GM18502 (cell line): ENCODE measurements around the gene HMCES.
"Not testable (repeated sequence)": the region's sequence is repeated elsewhere in the genome, so short reads cannot be mapped to it uniquely, and the experiment has no call there.

Experiments used
- ATAC-seq: cut with Tn5 transposase; IDR thresholded peaks from one replicate; pipeline ENCODE4 v1.9.1; 2021; ENCODE audit warnings: mild to moderate bottlenecking; ENCODE audit not compliant: unreplicated experiment, poor library complexity

Gene HMCES

DNA sequence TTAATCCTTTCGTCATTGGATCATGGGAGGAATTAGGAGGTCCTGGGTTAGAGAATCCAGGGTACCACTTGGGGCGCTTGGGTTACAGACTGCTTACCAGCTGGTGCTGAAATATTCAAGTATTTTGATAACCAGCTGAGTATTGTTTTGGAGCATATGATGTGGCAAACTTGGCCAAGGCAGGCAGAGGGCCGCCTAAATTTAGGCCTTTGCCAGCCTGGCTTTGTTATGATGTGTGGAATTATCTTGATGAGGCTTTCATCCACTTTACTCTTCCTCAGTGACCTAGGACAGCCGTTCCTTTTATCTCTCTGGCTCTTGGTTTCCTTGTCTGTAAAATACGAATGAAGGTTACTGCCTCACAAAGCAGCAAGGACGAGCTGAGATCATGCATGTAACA, 22.4 kb upstream of the HMCES start:
- no peak for ATAC-seq

DNA sequence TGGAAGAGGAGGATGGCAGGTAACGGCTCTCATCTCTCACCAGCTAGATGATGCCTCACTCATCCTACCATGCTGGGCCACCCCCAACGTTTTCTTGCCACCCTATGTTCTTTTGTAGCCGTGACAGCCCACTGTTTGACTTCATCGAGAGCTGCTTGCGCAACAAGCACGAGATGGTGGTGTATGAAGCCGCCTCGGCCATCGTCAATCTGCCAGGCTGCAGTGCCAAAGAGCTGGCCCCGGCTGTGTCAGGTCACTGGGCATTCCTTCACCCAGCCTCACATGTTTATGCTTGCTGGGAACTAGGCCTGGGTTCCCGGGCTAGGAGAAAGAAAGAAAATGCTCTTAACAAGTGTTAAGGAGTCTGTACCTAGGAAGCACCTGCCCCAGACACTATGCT, 21.1 kb upstream of the HMCES start:
- ATAC-seq: no peak

DNA sequence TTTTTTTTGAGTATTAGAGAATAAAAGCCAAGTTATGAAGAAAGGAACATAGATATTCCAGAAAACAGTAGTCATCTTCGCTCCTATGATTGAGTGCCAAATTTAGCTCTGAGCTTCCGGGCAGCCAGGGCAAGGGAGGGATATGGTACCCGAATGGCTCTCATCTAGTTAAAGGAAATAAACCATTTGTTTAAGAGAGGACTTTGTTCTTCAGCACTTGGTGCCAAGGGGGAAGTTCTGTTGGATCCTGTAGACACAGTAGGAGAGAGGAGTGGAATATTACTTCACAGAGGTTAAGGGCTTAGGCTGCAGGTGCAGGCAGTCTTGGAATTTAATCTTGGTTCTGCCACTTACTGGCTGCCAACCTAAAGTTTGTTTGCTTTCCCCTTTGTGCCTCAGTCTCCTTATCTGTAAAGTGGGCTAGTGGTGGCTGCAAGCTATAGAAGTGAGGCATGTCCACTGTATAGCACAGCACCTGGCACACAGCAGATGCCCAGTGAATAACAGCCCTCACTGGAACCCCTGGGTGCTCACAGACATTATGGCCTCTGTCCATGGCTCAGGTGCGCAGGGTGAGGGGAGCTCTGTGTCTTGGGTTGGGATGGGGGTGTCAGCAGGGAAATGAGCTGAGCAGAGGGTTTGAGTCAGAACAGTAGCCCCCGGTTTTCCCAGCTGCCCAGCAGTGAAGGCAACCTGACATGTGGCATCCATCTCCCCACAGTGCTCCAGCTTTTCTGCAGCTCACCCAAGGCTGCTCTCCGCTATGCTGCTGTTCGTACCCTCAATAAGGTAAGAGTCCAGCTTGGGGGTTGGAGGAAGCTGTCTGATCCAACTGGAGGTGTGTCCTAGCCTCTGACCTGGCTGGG, 18.8 kb upstream of the HMCES start:
- no peak for ATAC-seq

DNA sequence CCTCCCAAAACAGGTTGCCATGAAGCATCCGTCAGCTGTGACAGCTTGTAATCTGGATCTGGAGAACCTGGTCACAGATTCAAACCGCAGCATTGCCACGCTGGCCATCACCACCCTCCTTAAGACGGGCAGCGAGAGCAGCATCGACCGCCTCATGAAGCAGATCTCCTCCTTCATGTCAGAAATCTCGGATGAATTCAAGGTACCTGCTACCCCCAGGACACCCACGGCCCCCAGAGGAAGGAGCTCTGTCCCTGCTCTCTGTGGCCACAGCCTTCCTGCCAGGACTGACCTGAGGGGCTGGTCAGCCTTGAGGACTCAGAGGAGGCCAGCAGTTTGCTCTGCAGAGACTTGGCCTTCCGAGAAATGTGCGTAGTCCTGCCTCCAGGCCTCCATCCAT, 18.1 kb upstream of the HMCES start:
- no peak for ATAC-seq

GRCh38 chr3:129261894-129262293, 16.8 kb upstream of the HMCES start:
- ATAC-seq: no peak

GRCh38 chr3:129263161-129263910, 15.3 kb upstream of the HMCES start:
- ATAC-seq: no peak

DNA sequence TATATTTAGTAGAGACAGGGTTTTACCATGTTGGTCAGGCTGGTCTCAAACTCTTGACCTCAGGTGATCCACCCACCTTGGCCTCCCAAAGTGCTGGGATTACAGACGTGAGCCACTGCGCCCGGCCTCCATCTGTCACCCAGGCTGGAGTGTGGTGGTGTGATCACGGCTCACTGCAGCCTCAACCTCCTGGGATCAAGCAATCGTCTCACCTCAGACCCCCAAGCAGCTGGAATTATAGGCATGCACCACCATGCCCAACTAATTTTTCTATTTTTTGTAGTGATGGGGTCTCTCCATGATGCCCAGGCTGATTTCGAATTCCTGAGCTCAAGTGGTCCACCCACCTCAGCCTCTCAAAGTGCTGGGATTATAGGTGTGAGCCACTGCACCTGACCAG, 13.7 kb upstream of the HMCES start:
- ATAC-seq: not testable (repeated sequence)

DNA sequence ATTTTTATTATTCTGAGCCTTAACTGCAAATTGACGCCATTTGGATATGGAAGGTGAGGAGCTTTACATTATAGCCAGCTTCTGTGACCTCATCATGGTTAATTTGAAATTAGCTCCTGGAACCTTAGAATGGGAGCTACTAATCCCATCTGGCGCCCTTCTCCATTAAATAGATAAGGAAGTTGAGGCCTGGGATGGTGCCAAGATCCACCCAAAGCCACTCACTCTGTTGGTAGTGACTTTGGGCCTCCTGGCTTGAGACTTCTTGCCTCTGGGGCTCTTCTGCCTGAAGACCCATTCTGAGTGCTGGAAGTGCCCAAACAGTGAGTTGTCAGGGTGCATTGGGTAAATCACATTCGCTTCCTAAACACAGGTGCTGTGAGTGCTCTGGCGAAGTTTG, 12.0 kb upstream of the HMCES start:
- ATAC-seq: no peak

GRCh38 chr3:129268396-129268795, 10.3 kb upstream of the HMCES start:
- no peak for ATAC-seq

GRCh38 chr3:129271674-129272073, 7.0 kb upstream of the HMCES start:
- ATAC-seq: no peak

GRCh38 chr3:129276385-129276784, 2.3 kb upstream of the HMCES start:
- peak; percentile 78 for ATAC-seq

GRCh38 chr3:129277829-129278271, 820 bp upstream of the HMCES start:
- ATAC-seq: no peak

- peak; percentile 3 for ATAC-seq
Measured at GRCh38 chr3:129278966-129279906, 566 bp downstream of the HMCES start.

DNA sequence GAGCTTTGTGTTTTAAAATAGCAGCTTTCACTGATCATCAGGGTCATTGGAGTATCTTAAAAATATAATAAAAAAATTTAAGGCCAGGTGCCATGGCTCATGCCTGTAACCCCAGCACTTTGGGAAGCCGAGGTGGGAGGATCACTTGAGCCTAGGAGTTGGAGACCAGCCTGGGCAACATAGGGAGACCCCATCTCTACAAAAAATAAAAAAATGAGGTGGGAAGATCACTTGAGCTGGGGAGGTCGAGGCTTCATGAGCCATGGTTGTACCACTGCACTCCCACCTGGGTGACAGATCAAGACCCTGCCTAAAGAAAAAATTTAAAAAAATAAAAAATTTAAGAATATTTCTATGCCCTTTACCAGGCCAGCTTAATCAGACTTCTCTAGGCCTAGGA, 1.5 kb downstream of the HMCES start:
- ATAC-seq: no peak

DNA sequence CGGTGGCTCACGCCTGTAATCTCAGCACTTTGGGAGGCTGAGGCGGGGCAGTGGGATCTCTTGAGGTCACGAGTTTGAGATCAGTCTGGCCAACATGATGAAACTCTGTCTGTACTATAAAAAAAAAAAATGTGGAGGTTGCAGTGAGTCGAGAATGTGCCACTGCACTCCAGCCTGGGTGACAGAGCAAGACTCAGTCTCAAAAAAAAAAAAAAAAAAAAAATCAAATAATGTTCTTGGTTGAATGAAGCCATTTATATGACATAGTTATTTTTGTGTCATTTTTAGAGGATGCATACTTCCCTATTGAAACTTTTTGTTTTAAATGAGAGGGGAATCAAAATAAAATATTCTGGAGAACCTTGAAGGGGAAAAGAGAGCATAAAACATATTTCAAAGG, 3.1 kb downstream of the HMCES start:
- no peak for ATAC-seq

GRCh38 chr3:129282727-129283327, 4.2 kb downstream of the HMCES start:
- peak; percentile 72 for ATAC-seq

GRCh38 chr3:129286081-129286480, 7.4 kb downstream of the HMCES start:
- no peak for ATAC-seq

DNA sequence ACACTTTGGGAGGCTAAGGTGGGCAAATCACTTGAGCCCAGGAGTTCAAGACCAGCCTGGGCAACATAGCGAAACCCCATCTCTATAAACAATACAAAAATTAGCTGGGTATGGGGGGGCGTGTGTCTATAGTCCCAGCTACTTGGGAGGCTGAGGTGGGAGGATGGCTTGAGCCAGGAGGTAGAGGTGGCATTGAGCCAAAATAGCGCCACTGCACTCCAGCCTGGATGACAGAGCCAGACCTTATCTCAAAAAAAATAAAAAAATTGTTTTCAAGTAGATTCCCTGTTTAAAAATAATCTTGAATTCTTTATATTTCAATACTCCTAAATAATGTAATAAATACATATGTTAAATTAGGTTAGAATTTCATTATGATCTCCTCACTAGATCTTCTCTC, 9.8 kb downstream of the HMCES start:
- no peak for ATAC-seq

- no peak for ATAC-seq
Measured at GRCh38 chr3:129289201-129289921, 10.7 kb downstream of the HMCES start.
